ENCODE measurements around the gene SLC7A14. TPM values are rescaled to one million over a fixed set of nuclear protein-coding genes. Genes with fewer than 3 reads are reported as not detected.

Gene SLC7A14
- total RNA-seq, 2 experiments from 2014 or later, result not detected

- Histone ChIP-seq H3K27me3 (ENCODE audit: control insufficient read depth in 1 of 2, insufficient read depth in 2 of 2, low read length in 2 of 2) (peaks cover 4 to 6% of the 10 kb centered on the region in 2 experiments), H3K36me3 (ENCODE audit: insufficient read depth, low read length) (no peaks in the 10 kb centered on the region), H3K9me3 (ENCODE audit: control insufficient read depth in 1 of 2, insufficient read depth in 1 of 2, low read length in 2 of 2) (no peaks in the 10 kb centered on the region), H3K4me3 (ENCODE audit: low read length) (no peak overlapping the region), H3K4me1 (ENCODE audit: insufficient read depth, low read length) (no peaks in the 10 kb centered on the region), H3K27ac (ENCODE audit: low read depth in 1 of 2, low read length in 2 of 2) (no peak overlapping the region)
- ATAC-seq (ENCODE audit: poor library complexity) (no peak), DNase-seq (no peak)
- no peak overlapping the region for H3K27ac Mint-ChIP-seq
- peaks cover 52% of the 10 kb centered on the region for H3K27me3 Mint-ChIP-seq
- CTCF ChIA-PET, result no interaction called here
- H3K36me3 Mint-ChIP-seq (ENCODE audit: low read depth), result no peaks in the 10 kb centered on the region
- no peaks in the 10 kb centered on the region for H3K4me1 Mint-ChIP-seq (ENCODE audit: low read depth)
- no peaks in the 10 kb centered on the region for H3K9me3 Mint-ChIP-seq
- TF ChIP-seq CTCF (IDR thresholded peaks at IDR 0.05), result no peak
- intact Hi-C loops (cut with DNase I, micrococcal nuclease), result no loop called here
- H3K4me3 Mint-ChIP-seq, result no peak overlapping the region
- POLR2A ChIA-PET, result no interaction called here
These were observed 118.9 kb downstream of the SLC7A14 start for GRCh38 chr3:170467007-170467406.

DNA sequence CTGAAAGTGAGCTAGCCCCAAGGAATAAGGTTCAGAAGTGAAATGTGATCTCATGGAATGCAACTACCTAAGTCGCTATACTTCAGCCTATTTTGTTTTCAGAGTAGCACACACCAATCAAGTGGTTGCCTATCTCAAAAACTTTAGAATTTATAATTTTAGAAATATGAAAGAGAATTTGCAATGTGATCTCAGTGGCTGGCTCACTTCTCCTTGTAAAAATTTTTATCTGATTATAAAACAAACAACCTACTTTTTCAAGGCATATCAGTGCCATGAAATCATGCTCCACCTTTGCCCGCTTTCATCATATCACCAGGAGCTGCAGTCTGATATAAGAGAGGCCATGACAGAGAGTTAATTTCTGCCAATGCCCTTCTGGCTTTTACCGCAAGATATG is 119.9 kb downstream of the SLC7A14 start:
- Histone ChIP-seq H3K4me3 (ENCODE audit: low read length) (no peak overlapping the region), H3K27ac (ENCODE audit: low read depth in 1 of 2, low read length in 2 of 2) (no peak overlapping the region), H3K9me3 (ENCODE audit: control insufficient read depth in 1 of 2, insufficient read depth in 1 of 2, low read length in 2 of 2) (no peaks in the 10 kb centered on the region), H3K4me1 (ENCODE audit: insufficient read depth, low read length) (no peaks in the 10 kb centered on the region), H3K27me3 (ENCODE audit: control insufficient read depth in 1 of 2, insufficient read depth in 2 of 2, low read length in 2 of 2) (peaks cover 4 to 6% of the 10 kb centered on the region in 2 experiments), H3K36me3 (ENCODE audit: insufficient read depth, low read length) (no peaks in the 10 kb centered on the region)
- Mint-ChIP-seq H3K4me1 (ENCODE audit: low read depth) (no peaks in the 10 kb centered on the region), H3K4me3 (no peak overlapping the region), H3K36me3 (ENCODE audit: low read depth) (no peaks in the 10 kb centered on the region), H3K27me3 (peaks cover 46% of the 10 kb centered on the region), H3K9me3 (no peaks in the 10 kb centered on the region), H3K27ac (no peak overlapping the region)
- TF ChIP-seq CTCF (IDR thresholded peaks at IDR 0.05), result no peak
- ATAC-seq (ENCODE audit: poor library complexity) (no peak), DNase-seq (no peak)
- intact Hi-C loops (cut with DNase I, micrococcal nuclease), result no loop called here
- CTCF ChIA-PET, result no interaction called here
- POLR2A ChIA-PET, result no interaction called here

GRCh38 chr3:170463011-170463410 is 122.9 kb downstream of the SLC7A14 start:
- H3K4me1 ChIP-seq (ENCODE audit: insufficient read depth, low read length), result no peaks in the 10 kb centered on the region
- ChIA-PET POLR2A (no interaction called here), CTCF (interaction anchor here (1.7 kb wide), 1 partner anchor 32 kb away, joined by 3 read pairs; no protein-coding TSS in a partner anchor)
- Mint-ChIP-seq H3K4me1 (ENCODE audit: low read depth) (no peaks in the 10 kb centered on the region), H3K27me3 (peaks cover 32% of the 10 kb centered on the region), H3K36me3 (ENCODE audit: low read depth) (no peaks in the 10 kb centered on the region), H3K4me3 (no peak overlapping the region), H3K27ac (no peak overlapping the region), H3K9me3 (no peaks in the 10 kb centered on the region)
- DNase-seq (no peak), ATAC-seq (ENCODE audit: poor library complexity) (no peak)
- H3K4me3 ChIP-seq (ENCODE audit: low read length), result no peak overlapping the region
- no peak for TF ChIP-seq CTCF (IDR thresholded peaks at IDR 0.05)
- no peak overlapping the region for H3K27ac ChIP-seq (ENCODE audit: low read depth in 1 of 2, low read length in 2 of 2)
- no peaks in the 10 kb centered on the region for H3K9me3 ChIP-seq (ENCODE audit: control insufficient read depth in 1 of 2, insufficient read depth in 1 of 2, low read length in 2 of 2)
- intact Hi-C loops (cut with DNase I, micrococcal nuclease), result no loop called here
- H3K27me3 ChIP-seq (ENCODE audit: control insufficient read depth in 1 of 2, insufficient read depth in 2 of 2, low read length in 2 of 2), result peaks cover 0 to 6% of the 10 kb centered on the region in 2 experiments
- no peaks in the 10 kb centered on the region for H3K36me3 ChIP-seq (ENCODE audit: insufficient read depth, low read length)

All from CD4-positive, alpha-beta T cell (primary cell).